Esophagus muscularis mucosa (tissue), 4 donors: Measurements from ENCODE around the gene SHD. TPM values are rescaled to one million over a fixed set of nuclear protein-coding genes. Genes with fewer than 3 reads are reported as not detected.
A peak's percentile ranks its signal among the peaks of the same experiment; 100 is the strongest.
"Not testable (repeated sequence)": the region's sequence is repeated elsewhere in the genome, so short reads cannot be mapped to it uniquely, and the experiment has no call there.

Experiments used
- DNase-seq: peaks from one replicate; pipeline ENCODE4 v3.0.0-alpha.2; 2017; ENCODE audit errors: extremely low spot score
- H3K27ac ChIP-seq, 4 donors: fragments of 200-600 bp; sonication (generic); replicated peaks in 1 of 4; 1 replicate in 3 of 4; 2 replicates in 1 of 4; pipeline ENCODE4 v1.5.1; 2016 to 2019; ENCODE audit warnings: mild to moderate bottlenecking in 1 of 4
- H3K27me3 ChIP-seq, 4 donors: fragments of 200-600 bp; sonication (generic); one replicate each; pipeline versions ENCODE4 v1.5.1 to v1.6.0; 2016 to 2019
- H3K36me3 ChIP-seq, 4 donors: fragments of 200-600 bp; sonication (generic); one replicate each; pipeline ENCODE4 v1.5.1; 2016 to 2019
- H3K4me1 ChIP-seq, 4 donors: fragments of 200-600 bp; sonication (generic); one replicate each; pipeline ENCODE4 v1.5.1; 2016 to 2019
- H3K4me3 ChIP-seq, 4 donors: fragments of 200-600 bp; sonication (generic); 1 replicate in 2 of 4; 2 replicates in 2 of 4; pipeline ENCODE4 v1.5.1; 2016 to 2019; ENCODE audit warnings: mild to moderate bottlenecking in 4 of 4, moderate library complexity in 1 of 4
- H3K9me3 ChIP-seq, 4 donors: fragments of 200-600 bp; sonication (generic); 1 replicate in 3 of 4; 2 replicates in 1 of 4; pipeline ENCODE4 v1.5.1; 2016 to 2019
- EP300 ChIP-seq: sonication (generic); formaldehyde crosslinking; IDR thresholded peaks from one replicate; pipeline ENCODE4 v1.6.1; 2017; ENCODE audit warnings: antibody characterized with exemption
- POLR2A ChIP-seq: fragments of 450-650 bp; IDR thresholded peaks from one replicate; pipeline ENCODE4 v1.6.1; 2017; ENCODE audit warnings: antibody characterized with exemption, moderate library complexity, mild to moderate bottlenecking, low read depth
- POLR2AphosphoS5 ChIP-seq, 2 donors: sonication (generic); formaldehyde crosslinking; IDR thresholded peaks; one replicate each; pipeline ENCODE4 v1.6.1; 2017; ENCODE audit warnings: antibody characterized with exemption in 2 of 2
- WGBS: methylation state at CpG from one replicate; pipeline ENCODE4 v1.1.5; 2018; 5-methylcytosine and 5-hydroxymethylcytosine counted together
- intact Hi-C: fragments of 100-400 bp; cut with DNase I; formaldehyde crosslinking; loops from one replicate; pipeline ENCODE4 v1.15.1; 2023
- total RNA-seq, 4 donors: library from RNA; depleted of rRNA; stranded (reverse); fragments of >200 nt; gene quantifications; one replicate each; pipeline versions ENCODE4 v1.1.0 to v1.2.1, GENCODE V29; 2016
- TF ChIP-seq, protein P1 (sequence below), 3 experiments: fragments of 200-600 bp in 2 of 3; fragments of 450-650 bp in 1 of 3; sonication (generic) in 2 of 3; IDR thresholded peaks; one replicate each; pipeline ENCODE4 v1.5.1; 2017 to 2019; ENCODE audit warnings: antibody characterized with exemption in 3 of 3, mild to moderate bottlenecking in 2 of 3, moderate library complexity in 1 of 3

The SHD gene
- total RNA-seq, 4 donors from 2014 or later, result not detected

GRCh38 chr19:4328243-4328990 lies 49.4 kb downstream of the SHD start:
- WGBS, result 4% methylated on average over 30 of the region's 49 CpGs
- DNase-seq, result peak; percentile 95
- Histone ChIP-seq H3K27me3 (peaks cover 0 to 47% (median 7%) of the 10 kb centered on the region in 4 donors), H3K36me3 (no peaks in the 10 kb centered on the region), H3K4me1 (peaks cover 20 to 30% (median 26%) of the 10 kb centered on the region in 4 donors), H3K27ac (peak overlapping the region in 3 of 4 donors; percentile 42 to 58 (median 44)), H3K9me3 (no peaks in the 10 kb centered on the region), H3K4me3 (peak overlapping the region; percentile 36 to 63 (median 55))
- TF ChIP-seq POLR2AphosphoS5 (IDR thresholded peaks at IDR 0.05), result peak; percentile 58 to 60
- TF ChIP-seq, protein P1, sequence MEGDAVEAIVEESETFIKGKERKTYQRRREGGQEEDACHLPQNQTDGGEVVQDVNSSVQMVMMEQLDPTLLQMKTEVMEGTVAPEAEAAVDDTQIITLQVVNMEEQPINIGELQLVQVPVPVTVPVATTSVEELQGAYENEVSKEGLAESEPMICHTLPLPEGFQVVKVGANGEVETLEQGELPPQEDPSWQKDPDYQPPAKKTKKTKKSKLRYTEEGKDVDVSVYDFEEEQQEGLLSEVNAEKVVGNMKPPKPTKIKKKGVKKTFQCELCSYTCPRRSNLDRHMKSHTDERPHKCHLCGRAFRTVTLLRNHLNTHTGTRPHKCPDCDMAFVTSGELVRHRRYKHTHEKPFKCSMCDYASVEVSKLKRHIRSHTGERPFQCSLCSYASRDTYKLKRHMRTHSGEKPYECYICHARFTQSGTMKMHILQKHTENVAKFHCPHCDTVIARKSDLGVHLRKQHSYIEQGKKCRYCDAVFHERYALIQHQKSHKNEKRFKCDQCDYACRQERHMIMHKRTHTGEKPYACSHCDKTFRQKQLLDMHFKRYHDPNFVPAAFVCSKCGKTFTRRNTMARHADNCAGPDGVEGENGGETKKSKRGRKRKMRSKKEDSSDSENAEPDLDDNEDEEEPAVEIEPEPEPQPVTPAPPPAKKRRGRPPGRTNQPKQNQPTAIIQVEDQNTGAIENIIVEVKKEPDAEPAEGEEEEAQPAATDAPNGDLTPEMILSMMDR (IDR thresholded peaks at IDR 0.05), result no peak
- intact Hi-C loops, result no loop called here

DNA sequence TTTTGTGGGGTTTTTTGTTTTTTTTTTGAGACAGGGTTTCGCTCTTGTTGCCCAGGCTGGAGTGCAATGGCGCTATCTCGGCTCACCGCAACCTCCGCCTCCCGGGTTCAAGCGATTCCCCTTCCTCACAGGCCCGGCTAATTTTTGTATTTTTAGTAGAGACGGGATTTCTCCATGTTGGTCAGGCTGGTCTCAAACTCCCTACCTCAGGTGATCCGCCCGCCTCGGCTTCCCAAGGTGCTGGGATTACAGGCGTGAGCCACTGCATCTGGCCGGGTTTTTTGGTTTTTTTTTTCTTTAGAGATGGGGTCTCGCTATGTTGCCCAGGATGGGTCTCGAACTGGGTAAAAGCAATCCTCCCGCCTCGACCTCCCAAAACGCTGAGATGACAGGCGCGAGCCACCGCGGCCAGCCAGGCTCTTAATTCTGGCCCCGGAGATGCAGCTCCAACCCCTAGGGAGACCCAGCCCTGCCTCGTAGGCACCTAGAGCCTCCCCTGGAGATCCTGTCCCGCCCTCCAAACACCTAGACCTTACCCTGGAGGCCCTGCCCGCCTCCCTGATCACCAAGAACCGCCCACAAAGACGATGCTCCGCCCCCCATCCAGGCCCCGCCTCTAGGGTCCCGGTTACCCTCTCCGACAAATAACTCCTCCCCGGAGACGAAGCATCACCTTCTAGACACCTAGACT lies 50.1 kb downstream of the SHD start:
- H3K9me3 ChIP-seq, H3K36me3 ChIP-seq, intact Hi-C loops, DNase-seq: not testable (repeated sequence)
- H3K4me3 ChIP-seq, result peak overlapping the region; percentile 36 to 60 (median 55)
- peak overlapping the region in 3 of 4 donors; percentile 21 to 44 (median 31) for H3K27ac ChIP-seq
- peaks cover 0 to 47% (median 7%) of the 10 kb centered on the region in 4 donors for H3K27me3 ChIP-seq
- H3K4me1 ChIP-seq, result peaks cover 20 to 30% (median 26%) of the 10 kb centered on the region in 4 donors
- WGBS, result 40% methylated on average over 35 of the region's 35 CpGs

GRCh38 chr19:4329858-4330257 lies 50.8 kb downstream of the SHD start:
- 95% methylated on average over 12 of the region's 19 CpGs for WGBS
- peaks cover 0 to 47% (median 7%) of the 10 kb centered on the region in 4 donors for H3K27me3 ChIP-seq

GRCh38 chr19:4334929-4335570 lies 56.0 kb downstream of the SHD start:
- no peaks in the 10 kb centered on the region for H3K36me3 ChIP-seq
- no peak for TF ChIP-seq POLR2A
- no peak for TF ChIP-seq EP300
- TF ChIP-seq, protein P1 (IDR thresholded peaks at IDR 0.05), result no peak
- TF ChIP-seq POLR2AphosphoS5 (IDR thresholded peaks at IDR 0.05), result no peak
- no peak overlapping the region for H3K4me3 ChIP-seq
- no peak for DNase-seq
- 96% methylated on average over 7 of the region's 7 CpGs for WGBS
- H3K27ac ChIP-seq, result no peak overlapping the region
- intact Hi-C loops, result no loop called here
- no peaks in the 10 kb centered on the region for H3K27me3 ChIP-seq
- peaks cover 5 to 17% (median 13%) of the 10 kb centered on the region in 4 donors for H3K4me1 ChIP-seq
- H3K9me3 ChIP-seq, result no peaks in the 10 kb centered on the region

More at GRCh38 chr19:4329858-4330257, 50.8 kb downstream of the SHD start:
- no peaks in the 10 kb centered on the region for H3K9me3 ChIP-seq
- no peak overlapping the region for H3K27ac ChIP-seq
- peaks cover 20 to 30% (median 26%) of the 10 kb centered on the region in 4 donors for H3K4me1 ChIP-seq
- TF ChIP-seq EP300 (no peak), POLR2A (no peak), POLR2AphosphoS5 (IDR thresholded peaks at IDR 0.05) (no peak)
- TF ChIP-seq, protein P1 (IDR thresholded peaks at IDR 0.05), result no peak
- DNase-seq, result no peak
- no peaks in the 10 kb centered on the region for H3K36me3 ChIP-seq
- no peak overlapping the region for H3K4me3 ChIP-seq
- intact Hi-C loops, result no loop called here

- Histone ChIP-seq H3K36me3 (no peaks in the 10 kb centered on the region), H3K4me3 (peak overlapping the region; percentile 42 to 60 (median 50)), H3K4me1 (peaks cover 11 to 23% (median 18%) of the 10 kb centered on the region in 4 donors), H3K27ac (peak overlapping the region; percentile 18 to 52 (median 43)), H3K9me3 (no peaks in the 10 kb centered on the region), H3K27me3 (no peaks in the 10 kb centered on the region)
- intact Hi-C loops, result no loop called here
- TF ChIP-seq POLR2A (no peak), POLR2AphosphoS5 (IDR thresholded peaks at IDR 0.05) (no peak)
- TF ChIP-seq, protein P1 (IDR thresholded peaks at IDR 0.05), result no peak
- no peak for DNase-seq
- 27% methylated on average over 14 of the region's 14 CpGs for WGBS
These were observed 58.9 kb downstream of the SHD start for GRCh38 chr19:4337906-4338440.
